Ectodermal cell (in vitro differentiated cells): ENCODE measurements around the gene MCTP2.

ENCODE experiments used
- H3K27ac ChIP-seq: 2 replicates; pipeline ENCODE4 v1.7.0; 2013; ENCODE audit warnings: mild to moderate bottlenecking, low read depth, low read length; ENCODE audit not compliant: insufficient read depth, poor library complexity, severe bottlenecking
- H3K27me3 ChIP-seq: 2 replicates; pipeline ENCODE4 v1.7.0; 2013; ENCODE audit warnings: mild to moderate bottlenecking, low read length; ENCODE audit not compliant: insufficient read depth, control insufficient read depth, poor library complexity, severe bottlenecking
- H3K36me3 ChIP-seq: one replicate; pipeline ENCODE4 v1.7.0; 2013; ENCODE audit warnings: low read length; ENCODE audit not compliant: control insufficient read depth, insufficient read depth
- H3K4me1 ChIP-seq: one replicate; pipeline ENCODE4 v1.7.0; 2013; ENCODE audit warnings: low read length; ENCODE audit not compliant: control insufficient read depth, insufficient read depth
- H3K4me3 ChIP-seq: 2 replicates; pipeline ENCODE4 v1.7.0; 2013; ENCODE audit warnings: low read depth, low read length, control low read depth; ENCODE audit not compliant: insufficient read depth
- H3K9me3 ChIP-seq: 2 replicates; pipeline ENCODE4 v1.7.0; 2013; ENCODE audit warnings: mild to moderate bottlenecking, low read length, moderate library complexity; ENCODE audit not compliant: control insufficient read depth
- WGBS, 2 experiments: methylation state at CpG; one replicate each; pipeline ENCODE4 v1.1.7; 2013; ENCODE audit warnings: missing lambda C conversion rate in 2 of 2; 5-methylcytosine and 5-hydroxymethylcytosine counted together

MCTP2 gene

GRCh38 chr15:94322141-94322540 lies 90.8 kb downstream of the MCTP2 start:
- Histone ChIP-seq H3K27me3 (no peaks in the 10 kb centered on the region), H3K27ac (no peak overlapping the region), H3K4me3 (no peak overlapping the region), H3K9me3 (no peaks in the 10 kb centered on the region), H3K36me3 (no peaks in the 10 kb centered on the region), H3K4me1 (no peaks in the 10 kb centered on the region)
- 94 to 100% methylated on average over 1 to 2 of the region's 2 CpGs for WGBS, 2 experiments

- no peak overlapping the region for H3K27ac ChIP-seq
- no peaks in the 10 kb centered on the region for H3K4me1 ChIP-seq
- no peaks in the 10 kb centered on the region for H3K27me3 ChIP-seq
- no peak overlapping the region for H3K4me3 ChIP-seq
- no peaks in the 10 kb centered on the region for H3K9me3 ChIP-seq
- H3K36me3 ChIP-seq: no peaks in the 10 kb centered on the region
Measured at GRCh38 chr15:94323076-94323475, 91.7 kb downstream of the MCTP2 start.

- WGBS, 2 experiments: 31 to 39% methylated on average over 15 to 16 of the region's 17 CpGs
- no peak overlapping the region for H3K4me3 ChIP-seq
Measured at GRCh38 chr15:94324117-94324826, 92.9 kb downstream of the MCTP2 start.

GRCh38 chr15:94324835-94325767 lies 93.7 kb downstream of the MCTP2 start:
- H3K36me3 ChIP-seq: no peaks in the 10 kb centered on the region
- H3K27me3 ChIP-seq: no peaks in the 10 kb centered on the region
- H3K9me3 ChIP-seq: no peaks in the 10 kb centered on the region
- 94 to 96% methylated on average over 13 of the region's 15 CpGs for WGBS, 2 experiments
- H3K27ac ChIP-seq: no peak overlapping the region
- no peak overlapping the region for H3K4me3 ChIP-seq
- H3K4me1 ChIP-seq: no peaks in the 10 kb centered on the region

More at GRCh38 chr15:94324117-94324826, 92.9 kb downstream of the MCTP2 start:
- Histone ChIP-seq H3K9me3 (no peaks in the 10 kb centered on the region), H3K27ac (no peak overlapping the region), H3K36me3 (no peaks in the 10 kb centered on the region), H3K27me3 (no peaks in the 10 kb centered on the region), H3K4me1 (no peaks in the 10 kb centered on the region)

GRCh38 chr15:94327356-94327936 lies 96.1 kb downstream of the MCTP2 start:
- Histone ChIP-seq H3K9me3 (no peaks in the 10 kb centered on the region), H3K36me3 (no peaks in the 10 kb centered on the region), H3K27me3 (no peaks in the 10 kb centered on the region), H3K27ac (no peak overlapping the region), H3K4me3 (no peak overlapping the region), H3K4me1 (no peaks in the 10 kb centered on the region)
- 87 to 96% methylated on average over 2 of the region's 2 CpGs for WGBS, 2 experiments

GRCh38 chr15:94331731-94332130 lies 100.4 kb downstream of the MCTP2 start:
- Histone ChIP-seq H3K4me3 (no peak overlapping the region), H3K36me3 (no peaks in the 10 kb centered on the region), H3K27ac (no peak overlapping the region), H3K9me3 (no peaks in the 10 kb centered on the region), H3K27me3 (no peaks in the 10 kb centered on the region), H3K4me1 (no peaks in the 10 kb centered on the region)
- 91 to 92% methylated on average over 3 of the region's 3 CpGs for WGBS, 2 experiments

- 92 to 100% methylated on average over 1 of the region's 3 CpGs for WGBS, 2 experiments
- no peaks in the 10 kb centered on the region for H3K36me3 ChIP-seq
- no peak overlapping the region for H3K27ac ChIP-seq
- H3K4me1 ChIP-seq: peaks cover 4% of the 10 kb centered on the region
- no peaks in the 10 kb centered on the region for H3K9me3 ChIP-seq
- no peak overlapping the region for H3K4me3 ChIP-seq
- no peaks in the 10 kb centered on the region for H3K27me3 ChIP-seq
Measured at GRCh38 chr15:94335616-94336015, 104.3 kb downstream of the MCTP2 start.

- H3K4me1 ChIP-seq: peaks cover 4% of the 10 kb centered on the region
- 91% methylated on average over 13 of the region's 13 CpGs for WGBS, 2 experiments
- H3K4me3 ChIP-seq: no peak overlapping the region
- no peaks in the 10 kb centered on the region for H3K9me3 ChIP-seq
- no peak overlapping the region for H3K27ac ChIP-seq
- no peaks in the 10 kb centered on the region for H3K27me3 ChIP-seq
- no peaks in the 10 kb centered on the region for H3K36me3 ChIP-seq
Measured at GRCh38 chr15:94336817-94337467, 105.6 kb downstream of the MCTP2 start.

GRCh38 chr15:94338243-94338846 lies 107.0 kb downstream of the MCTP2 start:
- Histone ChIP-seq H3K27ac (no peak overlapping the region), H3K4me3 (no peak overlapping the region), H3K4me1 (peaks cover 4% of the 10 kb centered on the region), H3K27me3 (no peaks in the 10 kb centered on the region), H3K9me3 (no peaks in the 10 kb centered on the region), H3K36me3 (no peaks in the 10 kb centered on the region)
- WGBS, 2 experiments: 76 to 84% methylated on average over 11 to 15 of the region's 16 CpGs
